ENCODE results near the gene SLC25A39. TPM values are rescaled to one million over a fixed set of nuclear protein-coding genes. Genes with fewer than 3 reads are reported as not detected.
A peak's percentile ranks its signal among the peaks of the same experiment; 100 is the strongest.

SLC25A39 gene
- total and polyA plus RNA-seq, 2 of the 13 experiments (the other 11 are each of a cell fraction or from before 2014, with no cell fraction given): 144 to 151 TPM

- 34% methylated on average over 10 of the region's 11 CpGs for WGBS (ENCODE audit: low lambda C conversion rate)
- no peak overlapping the region for H3K9ac ChIP-seq (ENCODE audit: insufficient read depth, low read depth, low read length)
- H3K4me3 ChIP-seq (replicated peaks in 1 of 3; ENCODE audit: insufficient read depth in 1 of 3, low read depth in 2 of 3, low read length in 3 of 3): 0 out of 6 replicates have a peak overlapping the region, but pooled peaks of 1 of the 3 experiments have one; percentile 82
- ChIA-PET POLR2A (interaction anchor here (1.7 to 3.2 kb wide), 3 partner anchors 10 to 24 kb away, joined by 4 to 19 read pairs (median 6); partner anchors contain the start of gene GRN), CTCF (ENCODE audit: low intra/inter-chr PET ratio, low total read pairs) (no interaction called here)
- H3K4me2 ChIP-seq (ENCODE audit: low read depth, low read length): peak overlapping the region; percentile 52; the same call in 1 of the 2 replicates
- H3K9me3 ChIP-seq (ENCODE audit: low read length): no peaks in the 10 kb centered on the region
- DNase-seq (ENCODE audit: low spot score) (no peak), ATAC-seq (no peak), FAIRE-seq (no peak)
- no peak overlapping the region for H3K27ac ChIP-seq (ENCODE audit: extremely low read length, insufficient read depth, low read length)
- H3K79me2 ChIP-seq (ENCODE audit: insufficient read depth, low read length): no peaks in the 10 kb centered on the region
- H2AFZ ChIP-seq (ENCODE audit: low read length): no peak overlapping the region
- peaks cover 1 to 14% of the 10 kb centered on the region in 2 experiments; a peak in 3 of 5 replicates for H3K27me3 ChIP-seq (ENCODE audit: control insufficient read depth in 1 of 2, insufficient read depth in 2 of 2, low read length in 2 of 2)
- H3K4me1 ChIP-seq (ENCODE audit: insufficient read depth, low read length): peaks cover 41% of the 10 kb centered on the region
- no peaks in the 10 kb centered on the region for H4K20me1 ChIP-seq (ENCODE audit: insufficient read depth, low read length)
- TF ChIP-seq ZSCAN25 (CRISPR knock-in tag; IDR thresholded peaks at IDR 0.05) (no peak), TBP (CRISPR knock-in tag; IDR thresholded peaks at IDR 0.05) (no peak), ZFP91 (CRISPR knock-in tag; IDR thresholded peaks at IDR 0.05; ENCODE audit: borderline replicate concordance) (peak; percentile 26; the same call in 1 of the 2 replicates), MAFK (conservative IDR thresholded peaks at IDR 0.05 in 1 of 2, IDR thresholded peaks at IDR 0.05 in 1 of 2; ENCODE audit: low read length in 2 of 2) (peak in 1 of 2 experiments; percentile 62; a peak in 3 of 4 replicates), ZNF136 (CRISPR knock-in tag; IDR thresholded peaks at IDR 0.05; ENCODE audit: low read depth) (no peak), CCDC6 (CRISPR knock-in tag; IDR thresholded peaks at IDR 0.05) (no peak), ZNF709 (CRISPR knock-in tag; IDR thresholded peaks at IDR 0.05) (no peak), ATF4 (CRISPR knock-in tag; IDR thresholded peaks at IDR 0.05) (no peak), ZNF891 (CRISPR knock-in tag; IDR thresholded peaks at IDR 0.05) (0 out of 2 replicates have a peak, but pooled peaks have one; percentile 25), MAFF (IDR thresholded peaks at IDR 0.05; ENCODE audit: low read depth, low read length) (0 out of 2 replicates have a peak, but pooled peaks have one; percentile 25), MAF1 (CRISPR knock-in tag; IDR thresholded peaks at IDR 0.05; ENCODE audit: borderline replicate concordance) (no peak), DRAP1 (CRISPR knock-in tag; IDR thresholded peaks at IDR 0.05) (no peak), ERF (CRISPR knock-in tag; IDR thresholded peaks at IDR 0.05) (no peak), E2F2 (CRISPR knock-in tag; IDR thresholded peaks at IDR 0.05; ENCODE audit: borderline replicate concordance) (no peak), STAT5B (CRISPR knock-in tag; IDR thresholded peaks at IDR 0.05) (no peak), NRL (CRISPR knock-in tag; IDR thresholded peaks at IDR 0.05; ENCODE audit: borderline replicate concordance) (0 out of 2 replicates have a peak, but pooled peaks have one; percentile 38), HDAC6 (IDR thresholded peaks at IDR 0.05; ENCODE audit: low read depth, low read length) (no peak)
- BruUV-seq (replicated peaks): no TSS peak
- in situ Hi-C loops (cut with HindIII; ENCODE audit: extremely low pct_ligation_motif_present, low pct_unique_long_range_greater_than_20kb) (no loop called here), intact Hi-C loops (cut with micrococcal nuclease; ENCODE audit: unreplicated experiment) (no loop called here)
- no peaks in the 10 kb centered on the region for H3K36me3 ChIP-seq (replicated peaks in 1 of 2; ENCODE audit: control insufficient read depth in 1 of 2, insufficient read depth in 2 of 2, low read length in 2 of 2)
These were observed 37.0 kb upstream of the SLC25A39 start for GRCh38 chr17:44361292-44362260.
